HG03064 (cell line): ENCODE measurements around the gene SAT1.

Experiments used
- ATAC-seq: cut with Tn5 transposase; IDR thresholded peaks from one replicate; pipeline ENCODE4 v1.9.1; 2021; ENCODE audit warnings: low read depth; ENCODE audit not compliant: unreplicated experiment

SAT1 gene

GRCh38 chrX:23804578-23804977 is 21.6 kb downstream of the SAT1 start:
- ATAC-seq: no peak

- ATAC-seq: no peak
Measured at GRCh38 chrX:23805389-23805788, 22.4 kb downstream of the SAT1 start.

- ATAC-seq: no peak
Measured at GRCh38 chrX:23810279-23810678, 27.3 kb downstream of the SAT1 start.

- ATAC-seq: no peak
Measured at GRCh38 chrX:23811108-23811651, 28.2 kb downstream of the SAT1 start.

- ATAC-seq: no peak
Measured at GRCh38 chrX:23811656-23812055, 28.7 kb downstream of the SAT1 start.

GRCh38 chrX:23813808-23814207 is 30.8 kb downstream of the SAT1 start:
- no peak for ATAC-seq

- ATAC-seq: no peak
Measured at GRCh38 chrX:23815376-23815775, 32.4 kb downstream of the SAT1 start.

- ATAC-seq: no peak
Measured at GRCh38 chrX:23816179-23816578, 33.2 kb downstream of the SAT1 start.

GRCh38 chrX:23817979-23818336 is 35.0 kb downstream of the SAT1 start:
- ATAC-seq: no peak

- no peak for ATAC-seq
Measured at GRCh38 chrX:23819385-23820234, 36.6 kb downstream of the SAT1 start.

GRCh38 chrX:23820235-23820782 is 37.3 kb downstream of the SAT1 start:
- ATAC-seq: no peak

GRCh38 chrX:23821847-23822246 is 38.9 kb downstream of the SAT1 start:
- no peak for ATAC-seq

- ATAC-seq: no peak
Measured at GRCh38 chrX:23822397-23822796, 39.4 kb downstream of the SAT1 start.

GRCh38 chrX:23822841-23823240 is 39.9 kb downstream of the SAT1 start:
- ATAC-seq: no peak

GRCh38 chrX:23825675-23826074 is 42.7 kb downstream of the SAT1 start:
- no peak for ATAC-seq

- ATAC-seq: no peak
Measured at GRCh38 chrX:23826216-23826615, 43.2 kb downstream of the SAT1 start.

GRCh38 chrX:23826653-23827052 is 43.7 kb downstream of the SAT1 start:
- no peak for ATAC-seq

GRCh38 chrX:23828881-23829280 is 45.9 kb downstream of the SAT1 start:
- ATAC-seq: no peak

GRCh38 chrX:23832721-23833120 is 49.7 kb downstream of the SAT1 start:
- ATAC-seq: no peak
